Measurements from ENCODE around the gene LRRC10B.

LRRC10B gene

GRCh38 chr11:61547246-61547645 lies 38.7 kb downstream of the LRRC10B start:
- Histone ChIP-seq H3K27me3 (ENCODE audit: insufficient read depth, insufficient read length) (no peaks in the 10 kb centered on the region), H3K4me3 (ENCODE audit: insufficient read length, low read depth) (no peak overlapping the region), H3K9ac (ENCODE audit: insufficient read length, low read depth) (no peak overlapping the region), H3K36me3 (ENCODE audit: insufficient read depth, insufficient read length, low read length) (no peaks in the 10 kb centered on the region), H3K9me3 (ENCODE audit: insufficient read depth, low read length) (no peaks in the 10 kb centered on the region; the same call in 1 of the 2 replicates), H3K4me1 (ENCODE audit: insufficient read depth, insufficient read length) (peaks cover 34% of the 10 kb centered on the region)
- TF ChIP-seq SUZ12 (IDR thresholded peaks at IDR 0.05; ENCODE audit: extremely low read depth, insufficient read depth, insufficient read length) (no peak), YY1 (IDR thresholded peaks at IDR 0.05; ENCODE audit: insufficient read depth, insufficient read length) (no peak), ZNF274 (IDR thresholded peaks at IDR 0.05; ENCODE audit: low read depth, low read length) (no peak)
- no peak for DNase-seq (ENCODE audit: low read depth, low spot score)

- Histone ChIP-seq H3K27me3 (ENCODE audit: insufficient read depth, insufficient read length) (peaks cover under 1% of the 10 kb centered on the region), H3K4me3 (ENCODE audit: insufficient read length, low read depth) (no peak overlapping the region), H3K36me3 (ENCODE audit: insufficient read depth, insufficient read length, low read length) (no peaks in the 10 kb centered on the region), H3K9ac (ENCODE audit: insufficient read length, low read depth) (no peak overlapping the region), H3K9me3 (ENCODE audit: insufficient read depth, low read length) (no peaks in the 10 kb centered on the region; the same call in 1 of the 2 replicates), H3K4me1 (ENCODE audit: insufficient read depth, insufficient read length) (peaks cover 40% of the 10 kb centered on the region)
- TF ChIP-seq YY1 (IDR thresholded peaks at IDR 0.05; ENCODE audit: insufficient read depth, insufficient read length), result no peak
- no peak for TF ChIP-seq ZNF274 (IDR thresholded peaks at IDR 0.05; ENCODE audit: low read depth, low read length)
- no peak for TF ChIP-seq SUZ12 (IDR thresholded peaks at IDR 0.05; ENCODE audit: extremely low read depth, insufficient read depth, insufficient read length)
- no peak for DNase-seq (ENCODE audit: low read depth, low spot score)
These were observed 40.6 kb downstream of the LRRC10B start for GRCh38 chr11:61549177-61549576.

DNA sequence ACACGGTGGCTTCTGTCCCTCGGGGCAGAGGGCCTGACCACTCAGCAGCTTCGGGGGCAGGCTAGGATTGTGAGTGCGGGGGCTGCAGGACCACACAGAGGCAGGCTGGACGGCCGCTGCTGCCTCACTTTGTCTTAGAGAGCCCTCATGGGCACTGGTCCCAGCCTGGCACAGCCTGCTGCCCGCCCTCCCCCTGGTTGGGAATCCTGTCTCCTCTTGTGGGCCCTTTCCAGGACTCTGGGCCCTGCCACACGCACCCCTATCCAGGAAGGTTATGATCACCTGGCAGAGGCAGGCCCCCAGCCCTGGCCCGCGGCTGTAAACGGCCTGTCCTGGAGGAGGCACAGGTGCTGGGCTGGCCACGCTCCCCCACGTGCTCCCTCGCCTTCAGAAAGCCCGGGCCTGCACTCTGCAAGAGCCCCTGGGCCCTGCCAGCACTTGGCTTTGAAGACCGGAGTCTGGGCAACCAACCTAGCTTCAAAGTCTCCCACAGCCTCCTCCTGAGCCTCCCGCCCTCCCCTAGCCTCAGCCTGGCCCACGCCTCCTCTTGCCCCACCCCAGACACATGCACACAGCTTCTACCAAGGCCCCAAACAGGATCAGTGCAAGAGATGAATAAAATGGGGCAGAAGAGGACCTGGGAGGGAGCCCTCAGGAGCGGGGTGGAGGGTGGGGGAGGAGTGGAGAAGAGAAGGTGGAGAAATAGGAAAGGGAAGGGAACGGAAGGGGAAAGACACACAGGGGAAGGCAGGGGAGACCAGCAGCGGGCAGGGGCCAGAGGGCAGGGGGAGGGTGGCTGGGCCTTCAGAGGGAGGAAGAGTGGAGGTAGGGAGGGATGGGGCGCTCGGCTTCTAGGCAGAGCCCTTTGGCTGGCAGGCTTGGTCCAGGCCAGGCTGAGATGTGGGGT lies 41.4 kb downstream of the LRRC10B start:
- no peak for TF ChIP-seq YY1 (IDR thresholded peaks at IDR 0.05; ENCODE audit: insufficient read depth, insufficient read length)
- no peak for TF ChIP-seq ZNF274 (IDR thresholded peaks at IDR 0.05; ENCODE audit: low read depth, low read length)
- TF ChIP-seq SUZ12 (IDR thresholded peaks at IDR 0.05; ENCODE audit: extremely low read depth, insufficient read depth, insufficient read length), result no peak
- no peaks in the 10 kb centered on the region; the same call in 1 of the 2 replicates for H3K9me3 ChIP-seq (ENCODE audit: insufficient read depth, low read length)
- H3K27me3 ChIP-seq (ENCODE audit: insufficient read depth, insufficient read length), result peaks cover 8% of the 10 kb centered on the region
- H3K4me1 ChIP-seq (ENCODE audit: insufficient read depth, insufficient read length), result peaks cover 48% of the 10 kb centered on the region
- no peak for DNase-seq (ENCODE audit: low read depth, low spot score)
- H3K36me3 ChIP-seq (ENCODE audit: insufficient read depth, insufficient read length, low read length), result no peaks in the 10 kb centered on the region
- no peak overlapping the region for H3K4me3 ChIP-seq (ENCODE audit: insufficient read length, low read depth)
- H3K9ac ChIP-seq (ENCODE audit: insufficient read length, low read depth), result no peak overlapping the region

DNA sequence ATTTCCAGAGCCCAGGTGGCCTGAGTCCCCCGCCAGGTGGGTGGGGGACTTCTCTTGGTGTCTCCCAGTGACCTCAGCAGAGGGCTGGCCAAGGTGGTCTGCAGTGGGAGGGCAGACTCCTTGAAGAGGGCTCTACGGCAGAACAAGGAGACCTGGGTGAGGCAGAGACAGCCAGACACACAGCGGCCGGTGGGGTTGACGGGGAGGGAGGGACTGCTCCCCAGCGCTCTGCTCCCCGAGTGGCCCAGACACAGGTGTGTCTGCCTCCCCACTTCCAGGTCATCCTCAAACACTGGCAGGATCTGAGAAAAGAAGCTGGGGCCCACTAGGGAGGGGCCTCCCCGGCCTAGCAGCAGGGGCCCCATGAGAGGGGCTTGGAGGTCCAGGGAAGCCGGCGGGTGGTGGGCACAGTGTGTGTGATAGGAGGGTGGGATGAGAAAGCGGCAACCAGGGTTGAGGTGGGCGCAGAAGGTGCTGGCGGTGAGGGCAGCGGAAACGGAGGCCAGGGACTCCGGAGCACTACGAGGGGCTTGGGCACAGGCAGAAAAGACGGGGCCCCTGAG lies 42.2 kb downstream of the LRRC10B start:
- no peak for DNase-seq (ENCODE audit: low read depth, low spot score)
- Histone ChIP-seq H3K4me1 (ENCODE audit: insufficient read depth, insufficient read length) (peaks cover 51% of the 10 kb centered on the region), H3K9me3 (ENCODE audit: insufficient read depth, low read length) (no peaks in the 10 kb centered on the region), H3K27me3 (ENCODE audit: insufficient read depth, insufficient read length) (peaks cover 15% of the 10 kb centered on the region), H3K4me3 (ENCODE audit: insufficient read length, low read depth) (no peak overlapping the region), H3K9ac (ENCODE audit: insufficient read length, low read depth) (no peak overlapping the region), H3K36me3 (ENCODE audit: insufficient read depth, insufficient read length, low read length) (no peaks in the 10 kb centered on the region)
- TF ChIP-seq SUZ12 (IDR thresholded peaks at IDR 0.05; ENCODE audit: extremely low read depth, insufficient read depth, insufficient read length) (no peak), YY1 (IDR thresholded peaks at IDR 0.05; ENCODE audit: insufficient read depth, insufficient read length) (no peak), ZNF274 (IDR thresholded peaks at IDR 0.05; ENCODE audit: low read depth, low read length) (no peak)

GRCh38 chr11:61551634-61552033 lies 43.1 kb downstream of the LRRC10B start:
- DNase-seq (ENCODE audit: low read depth, low spot score), result no peak
- Histone ChIP-seq H3K9me3 (ENCODE audit: insufficient read depth, low read length) (no peaks in the 10 kb centered on the region), H3K36me3 (ENCODE audit: insufficient read depth, insufficient read length, low read length) (no peaks in the 10 kb centered on the region), H3K4me3 (ENCODE audit: insufficient read length, low read depth) (no peak overlapping the region), H3K9ac (ENCODE audit: insufficient read length, low read depth) (no peak overlapping the region), H3K4me1 (ENCODE audit: insufficient read depth, insufficient read length) (peaks cover 60% of the 10 kb centered on the region), H3K27me3 (ENCODE audit: insufficient read depth, insufficient read length) (peaks cover 22% of the 10 kb centered on the region)
- no peak for TF ChIP-seq SUZ12 (IDR thresholded peaks at IDR 0.05; ENCODE audit: extremely low read depth, insufficient read depth, insufficient read length)
- TF ChIP-seq YY1 (IDR thresholded peaks at IDR 0.05; ENCODE audit: insufficient read depth, insufficient read length), result no peak
- TF ChIP-seq ZNF274 (IDR thresholded peaks at IDR 0.05; ENCODE audit: low read depth, low read length), result no peak

GRCh38 chr11:61552108-61552635 lies 43.6 kb downstream of the LRRC10B start:
- Histone ChIP-seq H3K27me3 (ENCODE audit: insufficient read depth, insufficient read length) (peaks cover 22% of the 10 kb centered on the region), H3K9ac (ENCODE audit: insufficient read length, low read depth) (no peak overlapping the region), H3K4me3 (ENCODE audit: insufficient read length, low read depth) (no peak overlapping the region), H3K4me1 (ENCODE audit: insufficient read depth, insufficient read length) (peaks cover 65% of the 10 kb centered on the region), H3K36me3 (ENCODE audit: insufficient read depth, insufficient read length, low read length) (no peaks in the 10 kb centered on the region), H3K9me3 (ENCODE audit: insufficient read depth, low read length) (no peaks in the 10 kb centered on the region)
- DNase-seq (ENCODE audit: low read depth, low spot score), result no peak
- TF ChIP-seq YY1 (IDR thresholded peaks at IDR 0.05; ENCODE audit: insufficient read depth, insufficient read length), result no peak
- no peak for TF ChIP-seq SUZ12 (IDR thresholded peaks at IDR 0.05; ENCODE audit: extremely low read depth, insufficient read depth, insufficient read length)
- TF ChIP-seq ZNF274 (IDR thresholded peaks at IDR 0.05; ENCODE audit: low read depth, low read length), result no peak
